HepG2 (cell line): ENCODE measurements around the gene PGK1. TPM values are rescaled to one million over a fixed set of nuclear protein-coding genes. Genes with fewer than 3 reads are reported as not detected.
A peak's percentile ranks its signal among the peaks of the same experiment; 100 is the strongest.

Source experiments
- CREBL2 ChIP-seq: sonication (generic); formaldehyde crosslinking; IDR thresholded peaks from 2 replicates; pipeline ENCODE4 v1.8.1; 2023; ENCODE audit warnings: missing genetic modification reagents, mild to moderate bottlenecking, borderline replicate concordance
- HES4 ChIP-seq: sonication (generic); formaldehyde crosslinking; IDR thresholded peaks from 2 replicates; pipeline ENCODE4 v1.9.0; 2021; ENCODE audit warnings: mild to moderate bottlenecking, missing genetic modification reagents, borderline replicate concordance
- POGK ChIP-seq: sonication (generic); formaldehyde crosslinking; conservative IDR thresholded peaks from 2 replicates; pipeline ENCODE4 v1.8.0; 2022; ENCODE audit warnings: mild to moderate bottlenecking, moderate library complexity, missing genetic modification reagents
- SIN3A ChIP-seq: IDR thresholded peaks from 2 replicates; pipeline ENCODE4 v1.6.1; 2011; ENCODE audit warnings: low read depth, mild to moderate bottlenecking, control low read depth, low read length, borderline replicate concordance
- SIN3B ChIP-seq: fragments of 150-350 bp; IDR thresholded peaks from 2 replicates; pipeline ENCODE4 v1.6.1; 2014; ENCODE audit warnings: low read length
- TAF1 ChIP-seq: sonication (generic); formaldehyde crosslinking; IDR thresholded peaks from 2 replicates; pipeline ENCODE4 v1.4.0; 2020; ENCODE audit warnings: missing genetic modification reagents
- ZMYM3 ChIP-seq: sonication (generic); formaldehyde crosslinking; IDR thresholded peaks from 2 replicates; pipeline ENCODE4 v1.5.1; 2020; ENCODE audit warnings: mild to moderate bottlenecking, missing genetic modification reagents
- ZNF143 ChIP-seq: sonication (generic); formaldehyde crosslinking; IDR thresholded peaks from 2 replicates; pipeline ENCODE4 v1.4.0; 2020; ENCODE audit warnings: missing genetic modification reagents
- ZNF235 ChIP-seq: sonication (generic); formaldehyde crosslinking; IDR thresholded peaks from 2 replicates; pipeline ENCODE4 v1.8.1; 2023; ENCODE audit warnings: mild to moderate bottlenecking, missing genetic modification reagents, borderline replicate concordance
- ZNF362 ChIP-seq: sonication (generic); formaldehyde crosslinking; IDR thresholded peaks from 2 replicates; pipeline ENCODE4 v1.4.0; 2020; ENCODE audit warnings: missing genetic modification reagents, mild to moderate bottlenecking, borderline replicate concordance
- ZNF547 ChIP-seq: sonication (generic); formaldehyde crosslinking; IDR thresholded peaks from 2 replicates; pipeline ENCODE4 v1.5.1; 2020; ENCODE audit warnings: mild to moderate bottlenecking, missing genetic modification reagents
- polyA plus RNA-seq, 8 experiments: library from polyadenylated mRNA; depleted of rRNA in 3 of 8; stranded (reverse) in 7 of 8; unstranded in 1 of 8; fragments of >200 nt; fragmentation: Illumina TruSeq in 4 of 8; extraction: Trizol in 4 of 8; gene quantifications; 2 replicates each; pipeline versions ENCODE4 v1.2.1 to v1.2.3, GENCODE V29; 2011 to 2016; ENCODE audit warnings: low read depth in 4 of 8, missing spikeins in 1 of 8, mixed read lengths in 1 of 8; ENCODE audit not compliant: insufficient read depth in 1 of 8
- total RNA-seq, 5 experiments: library from RNA; depleted of rRNA; stranded (reverse); fragments of >200 nt; fragmentation: Illumina TruSeq; extraction: Trizol; gene quantifications; 2 replicates each; pipeline ENCODE4 v1.2.3, GENCODE V29; 2016; ENCODE audit warnings: low read depth in 1 of 5
- TF ChIP-seq, protein P1 (sequence below): sonication (generic); formaldehyde crosslinking; IDR thresholded peaks from 2 replicates; pipeline ENCODE4 v1.8.1; 2023; ENCODE audit warnings: mild to moderate bottlenecking, missing genetic modification reagents
- TF ChIP-seq, protein P2 (sequence below): sonication (generic); formaldehyde crosslinking; IDR thresholded peaks from 2 replicates; pipeline ENCODE4 v1.5.0; 2020; ENCODE audit warnings: mild to moderate bottlenecking, missing genetic modification reagents
- TF ChIP-seq, protein P3 (sequence below): fragments of 450-650 bp; IDR thresholded peaks from 2 replicates; pipeline ENCODE4 v1.6.1; 2016
- TF ChIP-seq, protein P4 (sequence below): sonication (generic); formaldehyde crosslinking; IDR thresholded peaks from 2 replicates; pipeline ENCODE4 v1.4.0; 2020; ENCODE audit warnings: missing genetic modification reagents

The PGK1 gene
- total and polyA plus RNA-seq, 2 of the 13 experiments (the other 11 are each of a cell fraction or from before 2014, with no cell fraction given), result 325 to 1,274 TPM

GRCh38 chrX:78103623-78104446, at the start of gene PGK1 (continued):
- TF ChIP-seq ZNF362 (CRISPR knock-in tag) (peak; percentile 37; the same call in 1 of the 2 replicates), ZNF235 (CRISPR knock-in tag) (0 out of 2 replicates have a peak, but pooled peaks have one; percentile 44), POGK (CRISPR knock-in tag) (peak; percentile 89), HES4 (CRISPR knock-in tag) (peak; percentile 76; the same call in 1 of the 2 replicates), ZMYM3 (CRISPR knock-in tag) (no peak), ZNF547 (CRISPR knock-in tag) (0 out of 2 replicates have a peak, but pooled peaks have one; percentile 53), TAF1 (CRISPR knock-in tag) (peak; percentile 87), ZNF143 (CRISPR knock-in tag) (0 out of 2 replicates have a peak, but pooled peaks have one; percentile 17), CREBL2 (CRISPR knock-in tag) (peak; percentile 32; the same call in 1 of the 2 replicates), SIN3A (peak; percentile 53; the same call in 1 of the 2 replicates), SIN3B (no peak)
- TF ChIP-seq, protein P1, sequence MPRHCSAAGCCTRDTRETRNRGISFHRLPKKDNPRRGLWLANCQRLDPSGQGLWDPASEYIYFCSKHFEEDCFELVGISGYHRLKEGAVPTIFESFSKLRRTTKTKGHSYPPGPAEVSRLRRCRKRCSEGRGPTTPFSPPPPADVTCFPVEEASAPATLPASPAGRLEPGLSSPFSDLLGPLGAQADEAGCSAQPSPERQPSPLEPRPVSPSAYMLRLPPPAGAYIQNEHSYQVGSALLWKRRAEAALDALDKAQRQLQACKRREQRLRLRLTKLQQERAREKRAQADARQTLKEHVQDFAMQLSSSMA (CRISPR knock-in tag), result no peak
- TF ChIP-seq, protein P2, sequence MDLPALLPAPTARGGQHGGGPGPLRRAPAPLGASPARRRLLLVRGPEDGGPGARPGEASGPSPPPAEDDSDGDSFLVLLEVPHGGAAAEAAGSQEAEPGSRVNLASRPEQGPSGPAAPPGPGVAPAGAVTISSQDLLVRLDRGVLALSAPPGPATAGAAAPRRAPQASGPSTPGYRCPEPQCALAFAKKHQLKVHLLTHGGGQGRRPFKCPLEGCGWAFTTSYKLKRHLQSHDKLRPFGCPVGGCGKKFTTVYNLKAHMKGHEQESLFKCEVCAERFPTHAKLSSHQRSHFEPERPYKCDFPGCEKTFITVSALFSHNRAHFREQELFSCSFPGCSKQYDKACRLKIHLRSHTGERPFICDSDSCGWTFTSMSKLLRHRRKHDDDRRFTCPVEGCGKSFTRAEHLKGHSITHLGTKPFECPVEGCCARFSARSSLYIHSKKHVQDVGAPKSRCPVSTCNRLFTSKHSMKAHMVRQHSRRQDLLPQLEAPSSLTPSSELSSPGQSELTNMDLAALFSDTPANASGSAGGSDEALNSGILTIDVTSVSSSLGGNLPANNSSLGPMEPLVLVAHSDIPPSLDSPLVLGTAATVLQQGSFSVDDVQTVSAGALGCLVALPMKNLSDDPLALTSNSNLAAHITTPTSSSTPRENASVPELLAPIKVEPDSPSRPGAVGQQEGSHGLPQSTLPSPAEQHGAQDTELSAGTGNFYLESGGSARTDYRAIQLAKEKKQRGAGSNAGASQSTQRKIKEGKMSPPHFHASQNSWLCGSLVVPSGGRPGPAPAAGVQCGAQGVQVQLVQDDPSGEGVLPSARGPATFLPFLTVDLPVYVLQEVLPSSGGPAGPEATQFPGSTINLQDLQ, result 0 out of 2 replicates have a peak, but pooled peaks have one; percentile 59
- TF ChIP-seq, protein P3, sequence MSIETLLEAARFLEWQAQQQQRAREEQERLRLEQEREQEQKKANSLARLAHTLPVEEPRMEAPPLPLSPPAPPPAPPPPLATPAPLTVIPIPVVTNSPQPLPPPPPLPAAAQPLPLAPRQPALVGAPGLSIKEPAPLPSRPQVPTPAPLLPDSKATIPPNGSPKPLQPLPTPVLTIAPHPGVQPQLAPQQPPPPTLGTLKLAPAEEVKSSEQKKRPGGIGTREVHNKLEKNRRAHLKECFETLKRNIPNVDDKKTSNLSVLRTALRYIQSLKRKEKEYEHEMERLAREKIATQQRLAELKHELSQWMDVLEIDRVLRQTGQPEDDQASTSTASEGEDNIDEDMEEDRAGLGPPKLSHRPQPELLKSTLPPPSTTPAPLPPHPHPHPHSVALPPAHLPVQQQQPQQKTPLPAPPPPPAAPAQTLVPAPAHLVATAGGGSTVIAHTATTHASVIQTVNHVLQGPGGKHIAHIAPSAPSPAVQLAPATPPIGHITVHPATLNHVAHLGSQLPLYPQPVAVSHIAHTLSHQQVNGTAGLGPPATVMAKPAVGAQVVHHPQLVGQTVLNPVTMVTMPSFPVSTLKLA, result peak; percentile 45; the same call in 1 of the 2 replicates
- TF ChIP-seq, protein P4, sequence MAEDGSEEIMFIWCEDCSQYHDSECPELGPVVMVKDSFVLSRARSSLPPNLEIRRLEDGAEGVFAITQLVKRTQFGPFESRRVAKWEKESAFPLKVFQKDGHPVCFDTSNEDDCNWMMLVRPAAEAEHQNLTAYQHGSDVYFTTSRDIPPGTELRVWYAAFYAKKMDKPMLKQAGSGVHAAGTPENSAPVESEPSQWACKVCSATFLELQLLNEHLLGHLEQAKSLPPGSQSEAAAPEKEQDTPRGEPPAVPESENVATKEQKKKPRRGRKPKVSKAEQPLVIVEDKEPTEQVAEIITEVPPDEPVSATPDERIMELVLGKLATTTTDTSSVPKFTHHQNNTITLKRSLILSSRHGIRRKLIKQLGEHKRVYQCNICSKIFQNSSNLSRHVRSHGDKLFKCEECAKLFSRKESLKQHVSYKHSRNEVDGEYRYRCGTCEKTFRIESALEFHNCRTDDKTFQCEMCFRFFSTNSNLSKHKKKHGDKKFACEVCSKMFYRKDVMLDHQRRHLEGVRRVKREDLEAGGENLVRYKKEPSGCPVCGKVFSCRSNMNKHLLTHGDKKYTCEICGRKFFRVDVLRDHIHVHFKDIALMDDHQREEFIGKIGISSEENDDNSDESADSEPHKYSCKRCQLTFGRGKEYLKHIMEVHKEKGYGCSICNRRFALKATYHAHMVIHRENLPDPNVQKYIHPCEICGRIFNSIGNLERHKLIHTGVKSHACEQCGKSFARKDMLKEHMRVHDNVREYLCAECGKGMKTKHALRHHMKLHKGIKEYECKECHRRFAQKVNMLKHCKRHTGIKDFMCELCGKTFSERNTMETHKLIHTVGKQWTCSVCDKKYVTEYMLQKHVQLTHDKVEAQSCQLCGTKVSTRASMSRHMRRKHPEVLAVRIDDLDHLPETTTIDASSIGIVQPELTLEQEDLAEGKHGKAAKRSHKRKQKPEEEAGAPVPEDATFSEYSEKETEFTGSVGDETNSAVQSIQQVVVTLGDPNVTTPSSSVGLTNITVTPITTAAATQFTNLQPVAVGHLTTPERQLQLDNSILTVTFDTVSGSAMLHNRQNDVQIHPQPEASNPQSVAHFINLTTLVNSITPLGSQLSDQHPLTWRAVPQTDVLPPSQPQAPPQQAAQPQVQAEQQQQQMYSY, result peak; percentile 70; the same call in 1 of the 2 replicates
